ENCODE measurements around the gene MAB21L2.
"Not testable (repeated sequence)": the region's sequence is repeated elsewhere in the genome, so short reads cannot be mapped to it uniquely, and the experiment has no call there.

The MAB21L2 gene

GRCh38 chr4:150582146-150582872 lies at the start of gene MAB21L2:
Gene MAB21L2, plus strand, starts transcription at chr4:150582151. Its CDS starts 879 bp downstream, at chr4:150583030.
- H3K36me3 ChIP-seq (ENCODE audit: control insufficient read depth in 2 of 2, insufficient read depth in 2 of 2, low read length in 2 of 2): peaks cover 9 to 13% of the 10 kb centered on the region in 2 donors
- peak within 1 kb of the TSS; percentile 60 to 67 for H3K9ac ChIP-seq (ENCODE audit: low read depth in 1 of 2, low read length in 2 of 2)
- H3K27ac ChIP-seq (ENCODE audit: low read depth in 2 of 2, low read length in 2 of 2): peak within 1 kb of the TSS; percentile 69 to 80
- H3K9me3 ChIP-seq (ENCODE audit: control insufficient read depth in 2 of 2, low read length in 2 of 2): no peaks in the 10 kb centered on the region
- H3K4me1 ChIP-seq (ENCODE audit: control insufficient read depth in 2 of 2, insufficient read depth in 2 of 2, low read length in 2 of 2): no peaks in the 10 kb centered on the region
- no peaks in the 10 kb centered on the region for H3K27me3 ChIP-seq (ENCODE audit: control insufficient read depth in 2 of 2, insufficient read depth in 2 of 2, low read length in 2 of 2)
- peak within 1 kb of the TSS; percentile 58 to 59 for H3K4me3 ChIP-seq (ENCODE audit: low read length in 2 of 2)

DNA sequence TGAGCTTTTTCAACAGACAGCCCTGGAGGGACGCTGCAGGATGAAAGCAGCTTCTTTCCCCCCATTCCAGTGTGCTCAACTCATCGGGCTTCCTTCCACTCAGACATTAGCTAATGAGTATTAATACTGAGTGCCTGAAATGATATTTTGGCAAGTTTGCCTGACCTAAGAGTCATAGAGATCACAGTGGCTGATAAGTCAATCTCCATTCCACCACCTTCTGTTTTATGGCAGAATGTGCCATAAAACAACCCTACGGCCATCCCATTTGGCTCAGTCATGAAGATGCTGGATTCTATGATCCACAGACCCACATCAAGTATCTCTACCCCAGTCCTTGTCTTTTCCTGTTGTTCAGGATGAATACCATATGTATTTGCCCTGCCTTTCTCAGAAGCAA lies 48.3 kb upstream of the MAB21L2 start:
- H3K27ac ChIP-seq (ENCODE audit: low read depth in 2 of 2, low read length in 2 of 2): no peak overlapping the region
- no peaks in the 10 kb centered on the region for H3K36me3 ChIP-seq (ENCODE audit: control insufficient read depth in 2 of 2, insufficient read depth in 2 of 2, low read length in 2 of 2)
- no peaks in the 10 kb centered on the region for H3K27me3 ChIP-seq (ENCODE audit: control insufficient read depth in 2 of 2, insufficient read depth in 2 of 2, low read length in 2 of 2)
- no peaks in the 10 kb centered on the region for H3K9me3 ChIP-seq (ENCODE audit: control insufficient read depth in 2 of 2, low read length in 2 of 2)
- H3K4me1 ChIP-seq (ENCODE audit: control insufficient read depth in 2 of 2, insufficient read depth in 2 of 2, low read length in 2 of 2): no peaks in the 10 kb centered on the region
- H3K9ac ChIP-seq (ENCODE audit: low read depth in 1 of 2, low read length in 2 of 2): no peak overlapping the region
- H3K4me3 ChIP-seq (ENCODE audit: low read length in 2 of 2): no peak overlapping the region

- Histone ChIP-seq H3K4me3 (ENCODE audit: low read length in 2 of 2) (no peak overlapping the region), H3K9me3 (ENCODE audit: control insufficient read depth in 2 of 2, low read length in 2 of 2) (no peaks in the 10 kb centered on the region), H3K9ac (ENCODE audit: low read depth in 1 of 2, low read length in 2 of 2) (no peak overlapping the region), H3K27me3 (ENCODE audit: control insufficient read depth in 2 of 2, insufficient read depth in 2 of 2, low read length in 2 of 2) (no peaks in the 10 kb centered on the region), H3K36me3 (ENCODE audit: control insufficient read depth in 2 of 2, insufficient read depth in 2 of 2, low read length in 2 of 2) (no peaks in the 10 kb centered on the region), H3K27ac (ENCODE audit: low read depth in 2 of 2, low read length in 2 of 2) (no peak overlapping the region), H3K4me1 (ENCODE audit: control insufficient read depth in 2 of 2, insufficient read depth in 2 of 2, low read length in 2 of 2) (no peaks in the 10 kb centered on the region)
Measured at GRCh38 chr4:150534818-150535217, 47.1 kb upstream of the MAB21L2 start.

DNA sequence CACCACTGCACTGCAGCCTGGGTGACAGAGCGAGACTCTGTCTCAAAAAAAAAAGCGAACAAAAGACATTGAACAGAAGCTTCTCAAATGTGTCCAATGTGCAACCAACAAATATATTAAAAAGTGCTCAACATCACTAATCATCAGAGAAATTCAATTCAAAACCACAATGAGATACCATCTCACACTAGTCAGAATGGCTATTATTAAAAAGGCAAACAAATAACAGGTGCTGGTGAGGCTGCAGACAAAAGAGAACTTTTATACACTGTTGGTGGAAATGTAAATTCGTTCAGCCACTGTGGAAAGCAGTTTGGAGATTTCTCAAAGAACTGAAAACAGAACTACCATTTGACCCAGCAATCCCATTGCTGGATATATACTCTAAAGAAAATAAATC lies 44.0 kb upstream of the MAB21L2 start:
- not testable (repeated sequence) for H3K27ac ChIP-seq (ENCODE audit: low read depth in 2 of 2, low read length in 2 of 2); H3K36me3 ChIP-seq (ENCODE audit: control insufficient read depth in 2 of 2, insufficient read depth in 2 of 2, low read length in 2 of 2); H3K4me3 ChIP-seq (ENCODE audit: low read length in 2 of 2); H3K9me3 ChIP-seq (ENCODE audit: control insufficient read depth in 2 of 2, low read length in 2 of 2); H3K9ac ChIP-seq (ENCODE audit: low read depth in 1 of 2, low read length in 2 of 2); H3K27me3 ChIP-seq (ENCODE audit: control insufficient read depth in 2 of 2, insufficient read depth in 2 of 2, low read length in 2 of 2); H3K4me1 ChIP-seq (ENCODE audit: control insufficient read depth in 2 of 2, insufficient read depth in 2 of 2, low read length in 2 of 2)

DNA sequence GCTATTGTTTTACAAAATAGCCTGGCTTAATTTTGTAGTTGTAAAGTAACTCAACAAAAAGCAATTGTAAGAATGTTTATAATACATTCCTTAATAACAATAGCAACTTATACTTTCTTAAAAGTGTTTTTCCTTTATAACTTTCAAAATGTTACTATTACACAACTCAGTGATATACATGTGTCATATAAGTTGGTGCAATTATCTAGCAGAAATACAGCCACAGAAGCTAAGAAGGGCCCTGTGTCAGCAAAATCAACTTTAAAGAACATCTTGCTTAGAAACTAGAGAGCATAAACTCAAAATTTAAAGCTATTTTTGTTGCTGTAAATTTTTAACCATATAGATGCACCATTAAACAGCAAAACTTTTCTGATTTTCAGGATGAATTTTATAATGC lies 41.4 kb upstream of the MAB21L2 start:
- no peak overlapping the region for H3K9ac ChIP-seq (ENCODE audit: low read depth in 1 of 2, low read length in 2 of 2)
- no peak overlapping the region for H3K27ac ChIP-seq (ENCODE audit: low read depth in 2 of 2, low read length in 2 of 2)
- H3K4me3 ChIP-seq (ENCODE audit: low read length in 2 of 2): no peak overlapping the region
- H3K36me3 ChIP-seq (ENCODE audit: control insufficient read depth in 2 of 2, insufficient read depth in 2 of 2, low read length in 2 of 2): no peaks in the 10 kb centered on the region
- H3K9me3 ChIP-seq (ENCODE audit: control insufficient read depth in 2 of 2, low read length in 2 of 2): no peaks in the 10 kb centered on the region
- no peaks in the 10 kb centered on the region for H3K27me3 ChIP-seq (ENCODE audit: control insufficient read depth in 2 of 2, insufficient read depth in 2 of 2, low read length in 2 of 2)
- no peaks in the 10 kb centered on the region for H3K4me1 ChIP-seq (ENCODE audit: control insufficient read depth in 2 of 2, insufficient read depth in 2 of 2, low read length in 2 of 2)

DNA sequence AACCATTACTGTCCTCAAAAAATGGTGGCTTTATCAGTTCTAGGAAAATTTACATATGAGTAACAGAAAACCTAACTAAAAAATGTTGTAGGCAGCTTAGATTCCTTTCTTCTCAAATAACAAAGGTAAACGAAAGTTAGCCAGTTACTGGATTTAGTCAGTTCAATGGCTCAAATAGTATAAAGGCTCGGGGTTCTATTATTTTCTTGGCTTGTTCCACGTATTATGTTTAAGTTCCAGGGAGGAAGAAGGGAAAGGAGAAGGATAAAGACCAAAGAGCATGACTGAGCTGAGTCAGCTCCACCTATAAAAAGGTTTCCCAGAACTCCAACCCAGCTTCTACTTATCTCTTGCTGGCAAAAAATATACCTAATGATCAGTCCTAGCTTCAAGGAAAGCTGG lies 41.0 kb upstream of the MAB21L2 start:
- Histone ChIP-seq H3K4me3 (ENCODE audit: low read length in 2 of 2) (no peak overlapping the region), H3K27me3 (ENCODE audit: control insufficient read depth in 2 of 2, insufficient read depth in 2 of 2, low read length in 2 of 2) (no peaks in the 10 kb centered on the region), H3K27ac (ENCODE audit: low read depth in 2 of 2, low read length in 2 of 2) (no peak overlapping the region), H3K36me3 (ENCODE audit: control insufficient read depth in 2 of 2, insufficient read depth in 2 of 2, low read length in 2 of 2) (no peaks in the 10 kb centered on the region), H3K9me3 (ENCODE audit: control insufficient read depth in 2 of 2, low read length in 2 of 2) (no peaks in the 10 kb centered on the region), H3K4me1 (ENCODE audit: control insufficient read depth in 2 of 2, insufficient read depth in 2 of 2, low read length in 2 of 2) (no peaks in the 10 kb centered on the region), H3K9ac (ENCODE audit: low read depth in 1 of 2, low read length in 2 of 2) (no peak overlapping the region)

- no peaks in the 10 kb centered on the region for H3K27me3 ChIP-seq (ENCODE audit: control insufficient read depth in 2 of 2, insufficient read depth in 2 of 2, low read length in 2 of 2)
- H3K4me3 ChIP-seq (ENCODE audit: low read length in 2 of 2): no peak overlapping the region
- H3K9ac ChIP-seq (ENCODE audit: low read depth in 1 of 2, low read length in 2 of 2): no peak overlapping the region
- no peaks in the 10 kb centered on the region for H3K4me1 ChIP-seq (ENCODE audit: control insufficient read depth in 2 of 2, insufficient read depth in 2 of 2, low read length in 2 of 2)
- H3K36me3 ChIP-seq (ENCODE audit: control insufficient read depth in 2 of 2, insufficient read depth in 2 of 2, low read length in 2 of 2): no peaks in the 10 kb centered on the region
- no peaks in the 10 kb centered on the region for H3K9me3 ChIP-seq (ENCODE audit: control insufficient read depth in 2 of 2, low read length in 2 of 2)
- no peak overlapping the region for H3K27ac ChIP-seq (ENCODE audit: low read depth in 2 of 2, low read length in 2 of 2)
Measured at GRCh38 chr4:150541681-150542080, 40.3 kb upstream of the MAB21L2 start.

DNA sequence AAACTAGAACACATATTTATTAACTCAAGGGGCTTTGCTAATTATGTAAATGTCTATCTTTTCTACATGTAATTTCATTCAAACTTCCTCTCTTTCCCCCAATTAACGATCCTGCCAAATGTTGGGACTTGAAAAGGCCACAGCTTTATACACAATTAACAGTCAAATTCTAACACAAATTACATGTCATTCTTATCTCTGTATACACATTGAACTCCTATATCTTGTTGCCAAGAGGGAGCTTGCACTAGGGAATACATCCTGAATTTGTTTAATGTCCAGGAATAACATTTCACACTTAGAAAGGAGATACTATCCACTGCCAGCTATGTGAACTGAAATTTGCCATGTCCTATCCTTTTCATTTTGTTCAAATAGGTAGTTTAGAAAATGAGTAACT lies 38.9 kb upstream of the MAB21L2 start:
- H3K4me3 ChIP-seq (ENCODE audit: low read length in 2 of 2): no peak overlapping the region

GRCh38 chr4:150546286-150546685 lies 35.7 kb upstream of the MAB21L2 start:
- Histone ChIP-seq H3K36me3 (ENCODE audit: control insufficient read depth in 2 of 2, insufficient read depth in 2 of 2, low read length in 2 of 2) (no peaks in the 10 kb centered on the region), H3K4me3 (ENCODE audit: low read length in 2 of 2) (no peak overlapping the region), H3K4me1 (ENCODE audit: control insufficient read depth in 2 of 2, insufficient read depth in 2 of 2, low read length in 2 of 2) (no peaks in the 10 kb centered on the region), H3K9ac (ENCODE audit: low read depth in 1 of 2, low read length in 2 of 2) (no peak overlapping the region), H3K9me3 (ENCODE audit: control insufficient read depth in 2 of 2, low read length in 2 of 2) (no peaks in the 10 kb centered on the region), H3K27me3 (ENCODE audit: control insufficient read depth in 2 of 2, insufficient read depth in 2 of 2, low read length in 2 of 2) (no peaks in the 10 kb centered on the region), H3K27ac (ENCODE audit: low read depth in 2 of 2, low read length in 2 of 2) (no peak overlapping the region)

More for the DNA sequence above, 38.9 kb upstream of the MAB21L2 start:
- no peak overlapping the region for H3K9ac ChIP-seq (ENCODE audit: low read depth in 1 of 2, low read length in 2 of 2)
- no peaks in the 10 kb centered on the region for H3K27me3 ChIP-seq (ENCODE audit: control insufficient read depth in 2 of 2, insufficient read depth in 2 of 2, low read length in 2 of 2)
- H3K36me3 ChIP-seq (ENCODE audit: control insufficient read depth in 2 of 2, insufficient read depth in 2 of 2, low read length in 2 of 2): no peaks in the 10 kb centered on the region
- H3K4me1 ChIP-seq (ENCODE audit: control insufficient read depth in 2 of 2, insufficient read depth in 2 of 2, low read length in 2 of 2): no peaks in the 10 kb centered on the region
- H3K27ac ChIP-seq (ENCODE audit: low read depth in 2 of 2, low read length in 2 of 2): no peak overlapping the region
- no peaks in the 10 kb centered on the region for H3K9me3 ChIP-seq (ENCODE audit: control insufficient read depth in 2 of 2, low read length in 2 of 2)

- Histone ChIP-seq H3K27me3 (ENCODE audit: control insufficient read depth in 2 of 2, insufficient read depth in 2 of 2, low read length in 2 of 2) (no peaks in the 10 kb centered on the region), H3K36me3 (ENCODE audit: control insufficient read depth in 2 of 2, insufficient read depth in 2 of 2, low read length in 2 of 2) (no peaks in the 10 kb centered on the region), H3K9ac (ENCODE audit: low read depth in 1 of 2, low read length in 2 of 2) (no peak overlapping the region), H3K27ac (ENCODE audit: low read depth in 2 of 2, low read length in 2 of 2) (no peak overlapping the region), H3K4me1 (ENCODE audit: control insufficient read depth in 2 of 2, insufficient read depth in 2 of 2, low read length in 2 of 2) (no peaks in the 10 kb centered on the region), H3K9me3 (ENCODE audit: control insufficient read depth in 2 of 2, low read length in 2 of 2) (no peaks in the 10 kb centered on the region), H3K4me3 (ENCODE audit: low read length in 2 of 2) (no peak overlapping the region)
Measured at GRCh38 chr4:150547154-150547838, 34.7 kb upstream of the MAB21L2 start.

Measured in mucosa of rectum (tissue), 2 donors.